ENCODE data around the gene MAN2A1. TPM values are rescaled to one million over a fixed set of nuclear protein-coding genes. Genes with fewer than 3 reads are reported as not detected.
A peak's percentile ranks its signal among the peaks of the same experiment; 100 is the strongest.

Gene MAN2A1
- total RNA-seq (100 to 1,000 TPM in 1 of 5 experiments, 10 to 100 TPM in 4; 36.2 to 107 (median 68.6) TPM), polyA plus RNA-seq (10 to 100 TPM; 24.9 to 26.7 TPM), total RNA-seq (159 reads per million, percentile 91 among the genes with 10 or more reads in this experiment)

DNA sequence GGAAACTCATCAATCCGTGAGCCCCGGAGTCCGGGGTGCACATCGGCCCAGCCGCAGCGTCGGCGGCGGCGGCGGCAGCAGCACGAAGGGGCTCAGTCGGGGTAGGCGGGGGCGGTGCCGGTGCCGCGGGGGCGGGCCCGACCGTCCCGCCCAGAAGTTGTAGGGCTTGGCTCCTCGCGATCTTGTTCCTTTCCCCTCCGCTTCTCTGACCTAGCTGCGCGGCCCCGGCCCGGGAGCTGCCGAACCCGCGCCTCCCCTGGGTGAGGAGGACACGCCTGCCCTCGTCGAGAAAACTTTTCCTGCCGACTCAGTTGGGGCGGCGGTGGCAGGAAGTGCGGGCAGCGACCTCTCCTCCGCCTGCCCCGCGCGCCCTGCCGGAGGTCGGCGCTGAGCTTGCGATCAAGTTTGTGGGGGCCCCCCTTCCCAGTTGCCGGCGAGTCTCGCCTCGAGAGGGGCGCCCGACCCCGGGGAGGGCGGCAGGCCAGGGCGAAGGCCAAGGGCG lies at the start of gene MAN2A1:
MAN2A1 (plus strand) TSS at position 188 of the 502 bp plus-strand sequence. CDS start 491 bp downstream, outside the sequence.
- H3K4me1 ChIP-seq (ENCODE audit: control insufficient read depth in 2 of 2, insufficient read depth in 2 of 2, low read length in 2 of 2): peaks cover 15 to 16% of the 10 kb centered on the region in 2 donors
- DNase-seq (peak; percentile 73 to 86 (median 83)), ATAC-seq (peak; percentile 76)
- Mint-ChIP-seq H3K27me3 (no peaks in the 10 kb centered on the region), H3K4me1 (peaks cover 16 to 42% (median 39%) of the 10 kb centered on the region in 7 donors), H3K4me3 (peak within 1 kb of the TSS; percentile 87 to 96 (median 94)), H3K36me3 (peaks cover 0 to 2% (median 0%) of the 10 kb centered on the region in 5 donors), H3K27ac (peak within 1 kb of the TSS; percentile 80 to 96 (median 90)), H3K9me3 (peaks cover 0 to 7% (median 0%) of the 10 kb centered on the region in 11 donors)
- peak within 1 kb of the TSS; percentile 94 for H3K4me3 ChIP-seq (ENCODE audit: low read length)
- H3K27ac ChIP-seq (ENCODE audit: low read depth, low read length): peak within 1 kb of the TSS; percentile 93
- ChIA-PET CTCF (interaction anchor here (0.8 to 1.7 kb wide), 4 partner anchors 14 to 936 kb away, joined by 3 to 6 read pairs (median 3); no protein-coding TSS in a partner anchor), POLR2A (interaction anchor here (0.5 to 3.8 kb wide), 16 partner anchors 8 to 1308 kb away, joined by 3 to 46 read pairs (median 4); partner anchors contain the start of genes FBXL17 and PJA2)
- peaks cover 0 to 11% (median 0%) of the 10 kb centered on the region in 3 experiments for H3K36me3 ChIP-seq (ENCODE audit: control insufficient read depth in 2 of 3, insufficient read depth in 3 of 3, low read length in 3 of 3)
- no peaks in the 10 kb centered on the region for H3K27me3 ChIP-seq (ENCODE audit: control insufficient read depth in 2 of 2, insufficient read depth in 2 of 2, low read length in 2 of 2)
- intact Hi-C loops (cut with micrococcal nuclease): loop anchor here (1.0 to 10.0 kb wide), 29 partner anchors 33 to 1825 kb away; partner anchors contain the start of genes STARD4 (in 2 of the 2), WDR36 (in 2 of the 2), CAMK4 (in 1 of the 2) and FBXL17 (in 1 of the 2)
- peaks cover 0 to 4% (median 0%) of the 10 kb centered on the region in 3 experiments for H3K9me3 ChIP-seq (ENCODE audit: control insufficient read depth in 2 of 3, low read length in 3 of 3)

DNA sequence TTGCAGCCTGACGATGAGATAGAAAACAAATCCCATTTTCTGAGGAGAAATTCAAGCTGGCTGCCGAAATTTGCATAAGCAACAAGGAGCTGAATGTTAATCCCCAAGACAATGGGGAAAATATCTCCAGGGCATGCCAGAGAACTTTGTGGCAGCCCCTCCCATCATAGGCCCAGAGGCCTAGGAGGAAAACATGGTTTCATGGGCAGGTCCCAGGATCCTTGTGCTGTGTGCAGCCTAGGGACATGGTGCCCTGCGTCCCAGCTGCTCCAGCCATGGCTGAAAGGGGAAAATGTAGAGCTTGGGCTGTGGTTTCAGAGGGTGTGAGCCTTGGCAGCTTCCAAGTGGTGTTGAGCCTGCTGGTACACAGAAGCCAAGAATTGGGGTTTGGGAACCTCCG lies 48.8 kb upstream of the MAN2A1 start:
- no peaks in the 10 kb centered on the region for H3K27me3 Mint-ChIP-seq
- Histone ChIP-seq H3K4me3 (ENCODE audit: low read length) (no peak overlapping the region), H3K9me3 (ENCODE audit: control insufficient read depth in 2 of 3, low read length in 3 of 3) (no peaks in the 10 kb centered on the region), H3K4me1 (ENCODE audit: control insufficient read depth in 2 of 2, insufficient read depth in 2 of 2, low read length in 2 of 2) (no peaks in the 10 kb centered on the region), H3K27me3 (ENCODE audit: control insufficient read depth in 2 of 2, insufficient read depth in 2 of 2, low read length in 2 of 2) (no peaks in the 10 kb centered on the region), H3K27ac (ENCODE audit: low read depth, low read length) (no peak overlapping the region), H3K36me3 (ENCODE audit: control insufficient read depth in 2 of 3, insufficient read depth in 3 of 3, low read length in 3 of 3) (no peaks in the 10 kb centered on the region)
- ChIA-PET CTCF (no interaction called here), POLR2A (interaction anchor here (1.0 kb wide), 1 partner anchor 8 kb away, joined by 3 read pairs; no protein-coding TSS in a partner anchor)
- intact Hi-C loops (cut with micrococcal nuclease): no loop called here
- peaks cover 0 to 8% (median 3%) of the 10 kb centered on the region in 11 donors for H3K9me3 Mint-ChIP-seq
- ATAC-seq (no peak), DNase-seq (no peak)
- no peaks in the 10 kb centered on the region for H3K36me3 Mint-ChIP-seq
- no peak overlapping the region for H3K27ac Mint-ChIP-seq
- no peak overlapping the region for H3K4me3 Mint-ChIP-seq
- H3K4me1 Mint-ChIP-seq: peaks cover 0 to 4% (median 0%) of the 10 kb centered on the region in 7 donors

DNA sequence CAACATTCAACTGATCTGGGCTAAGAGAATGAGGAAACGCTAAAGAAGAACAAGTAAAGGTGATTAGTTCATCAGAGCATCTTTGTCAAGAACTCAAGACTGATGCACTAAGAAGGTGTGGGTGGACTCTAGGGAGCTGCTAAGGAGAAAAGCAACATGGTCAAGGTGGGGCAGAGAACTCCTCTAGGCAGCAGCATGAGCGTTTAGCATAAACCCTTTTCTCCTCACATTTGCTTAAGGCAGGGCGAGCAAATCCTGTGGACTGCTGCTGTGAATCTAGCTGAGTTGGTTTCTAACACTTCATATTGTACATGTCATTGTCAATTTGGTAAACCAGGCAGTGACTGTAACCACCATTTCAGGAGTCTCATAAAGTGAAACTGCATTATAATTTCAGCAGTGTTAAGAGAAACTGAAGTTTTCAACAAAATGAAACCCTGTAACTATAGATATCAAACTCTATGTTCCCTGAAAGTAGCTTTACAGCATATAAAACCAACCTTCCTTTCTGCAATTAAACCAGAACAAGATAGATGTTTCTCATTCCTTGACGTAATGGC lies 45.9 kb upstream of the MAN2A1 start:
- no peak overlapping the region for H3K27ac ChIP-seq (ENCODE audit: low read depth, low read length)
- CTCF ChIA-PET: no interaction called here
- no peaks in the 10 kb centered on the region for H3K9me3 ChIP-seq (ENCODE audit: control insufficient read depth in 2 of 3, low read length in 3 of 3)
- H3K4me1 ChIP-seq (ENCODE audit: control insufficient read depth in 2 of 2, insufficient read depth in 2 of 2, low read length in 2 of 2): no peaks in the 10 kb centered on the region
- no peaks in the 10 kb centered on the region for H3K36me3 Mint-ChIP-seq
- peaks cover 0 to 4% (median 0%) of the 10 kb centered on the region in 7 donors for H3K4me1 Mint-ChIP-seq
- no peak overlapping the region for H3K4me3 ChIP-seq (ENCODE audit: low read length)
- H3K27me3 Mint-ChIP-seq: no peaks in the 10 kb centered on the region
- no peaks in the 10 kb centered on the region for H3K27me3 ChIP-seq (ENCODE audit: control insufficient read depth in 2 of 2, insufficient read depth in 2 of 2, low read length in 2 of 2)
- intact Hi-C loops (cut with micrococcal nuclease): no loop called here
- ATAC-seq (no peak), DNase-seq (no peak)
- POLR2A ChIA-PET: no interaction called here
- no peak overlapping the region for H3K27ac Mint-ChIP-seq
- H3K4me3 Mint-ChIP-seq: no peak overlapping the region
- no peaks in the 10 kb centered on the region for H3K36me3 ChIP-seq (ENCODE audit: control insufficient read depth in 2 of 3, insufficient read depth in 3 of 3, low read length in 3 of 3)
- H3K9me3 Mint-ChIP-seq: peaks cover 0 to 8% (median 3%) of the 10 kb centered on the region in 11 donors

DNA sequence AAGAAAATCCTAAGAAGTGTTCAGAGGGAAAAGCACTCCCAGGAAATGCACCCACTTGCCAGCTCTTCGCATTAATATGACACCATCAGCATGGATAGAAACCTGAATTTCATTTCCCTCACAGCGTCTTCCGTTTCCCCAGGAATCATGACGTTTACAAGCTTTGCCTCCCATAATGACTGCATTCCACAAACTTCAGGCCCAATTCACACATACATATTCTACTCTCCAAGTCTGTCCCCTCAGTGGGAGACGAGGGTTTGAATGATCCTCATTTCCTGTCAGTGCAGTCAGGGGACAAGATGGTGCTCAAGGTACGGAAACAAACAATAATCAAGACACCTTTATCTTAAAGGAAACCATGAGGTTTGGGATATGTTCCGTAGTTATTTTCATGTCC lies 44.9 kb upstream of the MAN2A1 start:
- ATAC-seq: no peak
- Mint-ChIP-seq H3K27ac (no peak overlapping the region), H3K36me3 (no peaks in the 10 kb centered on the region), H3K4me3 (no peak overlapping the region), H3K27me3 (no peaks in the 10 kb centered on the region), H3K4me1 (peaks cover 0 to 4% (median 0%) of the 10 kb centered on the region in 7 donors), H3K9me3 (peaks cover 0 to 8% (median 3%) of the 10 kb centered on the region in 11 donors)
- no peaks in the 10 kb centered on the region for H3K9me3 ChIP-seq (ENCODE audit: control insufficient read depth in 2 of 3, low read length in 3 of 3)
- no peak overlapping the region for H3K4me3 ChIP-seq (ENCODE audit: low read length)
- DNase-seq: no peak
- intact Hi-C loops (cut with micrococcal nuclease): no loop called here
- ChIA-PET POLR2A (no interaction called here), CTCF (no interaction called here)
- H3K36me3 ChIP-seq (ENCODE audit: control insufficient read depth in 2 of 3, insufficient read depth in 3 of 3, low read length in 3 of 3): no peaks in the 10 kb centered on the region
- H3K27ac ChIP-seq (ENCODE audit: low read depth, low read length): no peak overlapping the region
- H3K4me1 ChIP-seq (ENCODE audit: control insufficient read depth in 2 of 2, insufficient read depth in 2 of 2, low read length in 2 of 2): no peaks in the 10 kb centered on the region
- H3K27me3 ChIP-seq (ENCODE audit: control insufficient read depth in 2 of 2, insufficient read depth in 2 of 2, low read length in 2 of 2): no peaks in the 10 kb centered on the region

DNA sequence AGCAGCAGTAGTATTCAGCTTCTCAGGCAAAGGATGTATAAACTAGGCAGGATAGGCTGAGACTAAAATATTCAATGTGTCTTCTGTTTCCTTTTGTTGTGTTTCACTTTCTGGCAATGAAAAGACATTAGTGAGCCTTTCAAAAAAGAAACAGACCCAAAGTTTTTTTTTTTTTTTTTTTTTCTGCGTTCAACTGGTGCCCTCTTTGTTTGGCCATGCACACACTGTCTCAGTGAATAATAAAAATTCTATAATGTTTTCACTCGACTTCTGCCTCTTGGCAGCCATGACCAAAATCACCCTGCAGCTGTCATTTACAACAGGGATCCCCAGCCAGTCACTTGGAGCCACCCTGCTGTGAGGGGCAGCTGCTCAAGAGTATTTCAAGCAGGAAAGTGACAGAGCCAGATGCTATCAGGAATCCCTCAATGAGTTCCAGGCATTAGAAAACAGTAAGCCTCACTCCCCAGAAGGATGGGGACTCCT lies 44.0 kb upstream of the MAN2A1 start:
- Mint-ChIP-seq H3K9me3 (peaks cover 0 to 3% (median 0%) of the 10 kb centered on the region in 11 donors), H3K4me3 (no peak overlapping the region), H3K27me3 (no peaks in the 10 kb centered on the region), H3K27ac (no peak overlapping the region), H3K36me3 (no peaks in the 10 kb centered on the region), H3K4me1 (peaks cover 0 to 4% (median 0%) of the 10 kb centered on the region in 7 donors)
- H3K27ac ChIP-seq (ENCODE audit: low read depth, low read length): no peak overlapping the region
- no peak overlapping the region for H3K4me3 ChIP-seq (ENCODE audit: low read length)
- DNase-seq (no peak), ATAC-seq (no peak)
- intact Hi-C loops (cut with micrococcal nuclease): no loop called here
- no peaks in the 10 kb centered on the region for H3K9me3 ChIP-seq (ENCODE audit: control insufficient read depth in 2 of 3, low read length in 3 of 3)
- H3K36me3 ChIP-seq (ENCODE audit: control insufficient read depth in 2 of 3, insufficient read depth in 3 of 3, low read length in 3 of 3): no peaks in the 10 kb centered on the region
- no peaks in the 10 kb centered on the region for H3K4me1 ChIP-seq (ENCODE audit: control insufficient read depth in 2 of 2, insufficient read depth in 2 of 2, low read length in 2 of 2)
- H3K27me3 ChIP-seq (ENCODE audit: control insufficient read depth in 2 of 2, insufficient read depth in 2 of 2, low read length in 2 of 2): no peaks in the 10 kb centered on the region
- ChIA-PET POLR2A (no interaction called here), CTCF (interaction anchor here (0.6 to 0.7 kb wide), 2 partner anchors 116 to 547 kb away, joined by 3 to 4 read pairs; no protein-coding TSS in a partner anchor)

DNA sequence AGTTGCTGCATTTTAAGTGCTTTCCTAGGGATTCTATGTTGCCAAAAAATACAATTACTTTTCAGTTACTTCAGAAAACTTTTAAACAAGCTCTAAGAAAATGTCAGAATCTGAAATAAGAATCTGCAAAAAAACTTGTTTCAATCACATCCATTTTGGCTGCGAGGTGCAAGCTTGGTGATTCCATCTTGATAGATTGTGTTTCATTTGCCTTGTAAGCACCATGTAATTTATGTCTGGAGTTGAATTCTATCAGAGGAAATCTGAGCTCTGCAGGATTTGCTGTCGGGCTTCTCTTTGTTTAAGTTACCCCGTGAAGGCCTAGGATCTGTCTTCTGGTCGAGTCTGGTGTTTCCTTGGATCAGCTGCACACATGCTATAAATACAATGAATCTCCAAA lies 40.4 kb upstream of the MAN2A1 start:
- POLR2A ChIA-PET: no interaction called here

More for the DNA sequence above, 40.4 kb upstream of the MAN2A1 start:
- Mint-ChIP-seq H3K36me3 (no peaks in the 10 kb centered on the region), H3K27ac (no peak overlapping the region), H3K27me3 (no peaks in the 10 kb centered on the region), H3K4me3 (no peak overlapping the region), H3K4me1 (peaks cover 0 to under 1% (median 0%) of the 10 kb centered on the region in 7 donors), H3K9me3 (peaks cover 0 to 3% (median 0%) of the 10 kb centered on the region in 11 donors)
- Histone ChIP-seq H3K4me3 (ENCODE audit: low read length) (no peak overlapping the region), H3K36me3 (ENCODE audit: control insufficient read depth in 2 of 3, insufficient read depth in 3 of 3, low read length in 3 of 3) (no peaks in the 10 kb centered on the region), H3K9me3 (ENCODE audit: control insufficient read depth in 2 of 3, low read length in 3 of 3) (no peaks in the 10 kb centered on the region), H3K27ac (ENCODE audit: low read depth, low read length) (no peak overlapping the region), H3K4me1 (ENCODE audit: control insufficient read depth in 2 of 2, insufficient read depth in 2 of 2, low read length in 2 of 2) (no peaks in the 10 kb centered on the region), H3K27me3 (ENCODE audit: control insufficient read depth in 2 of 2, insufficient read depth in 2 of 2, low read length in 2 of 2) (no peaks in the 10 kb centered on the region)
- intact Hi-C loops (cut with micrococcal nuclease): no loop called here
- CTCF ChIA-PET: no interaction called here
- ATAC-seq (no peak), DNase-seq (no peak)

Data from naive thymus-derived CD4-positive, alpha-beta T cell (primary cell).